Measurements from ENCODE around the gene ZBTB16.

The ZBTB16 gene

GRCh38 chr11:114263513-114264170 lies 204.1 kb downstream of the ZBTB16 start:
- TF ChIP-seq CTCF (conservative IDR thresholded peaks at IDR 0.05; ENCODE audit: low read depth, low read length), result no peak
- no peak overlapping the region for H3K4me3 ChIP-seq (ENCODE audit: low read depth, low read length)
- no peak for DNase-seq (ENCODE audit: low read depth)

DNA sequence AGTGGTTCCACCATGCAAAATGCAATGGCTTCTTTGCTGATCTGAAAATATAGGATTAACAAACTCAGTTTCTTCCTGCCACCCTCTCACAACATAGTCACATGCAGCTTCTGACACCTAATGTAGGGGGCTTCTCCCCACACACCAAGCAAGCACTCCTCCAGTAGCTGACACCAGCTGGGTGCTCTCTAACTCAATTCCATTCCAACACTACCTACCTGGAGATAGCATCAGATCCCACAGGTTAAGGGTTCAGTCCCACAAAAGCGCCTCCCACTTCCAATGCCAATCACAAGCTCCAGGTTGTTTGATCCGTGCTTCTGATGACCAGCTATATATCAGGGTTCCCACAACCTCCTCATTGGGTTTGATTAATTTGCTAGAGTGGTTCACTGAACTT lies 204.9 kb downstream of the ZBTB16 start:
- TF ChIP-seq CTCF (conservative IDR thresholded peaks at IDR 0.05; ENCODE audit: low read depth, low read length), result no peak
- no peak overlapping the region for H3K4me3 ChIP-seq (ENCODE audit: low read depth, low read length)
- no peak for DNase-seq (ENCODE audit: low read depth)

- DNase-seq (ENCODE audit: low read depth), result no peak
- no peak overlapping the region for H3K4me3 ChIP-seq (ENCODE audit: low read depth, low read length)
- TF ChIP-seq CTCF (conservative IDR thresholded peaks at IDR 0.05; ENCODE audit: low read depth, low read length), result no peak
Observed at GRCh38 chr11:114265122-114265878, 205.8 kb downstream of the ZBTB16 start.

DNA sequence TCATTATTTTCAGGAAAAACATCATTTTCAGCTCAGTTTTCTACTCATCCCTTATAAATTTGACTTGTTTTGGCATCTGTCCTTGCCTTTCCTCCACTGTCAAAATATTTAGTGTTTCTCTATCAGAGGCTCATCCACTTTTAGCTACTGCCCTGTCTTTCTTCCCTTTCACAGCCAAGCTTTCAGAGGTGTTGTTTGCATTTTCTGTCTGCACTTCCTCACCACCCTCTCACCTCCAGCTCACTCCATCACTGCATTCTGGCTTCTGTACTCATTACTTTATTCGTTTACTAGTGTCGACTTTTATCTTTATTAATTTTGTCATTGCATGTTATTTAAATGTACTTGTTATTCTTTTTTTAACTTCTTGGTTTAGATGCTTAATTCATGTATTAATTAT lies 210.0 kb downstream of the ZBTB16 start:
- H3K4me3 ChIP-seq (ENCODE audit: low read depth, low read length), result no peak overlapping the region
- DNase-seq (ENCODE audit: low read depth), result no peak
- TF ChIP-seq CTCF (conservative IDR thresholded peaks at IDR 0.05; ENCODE audit: low read depth, low read length), result no peak

DNA sequence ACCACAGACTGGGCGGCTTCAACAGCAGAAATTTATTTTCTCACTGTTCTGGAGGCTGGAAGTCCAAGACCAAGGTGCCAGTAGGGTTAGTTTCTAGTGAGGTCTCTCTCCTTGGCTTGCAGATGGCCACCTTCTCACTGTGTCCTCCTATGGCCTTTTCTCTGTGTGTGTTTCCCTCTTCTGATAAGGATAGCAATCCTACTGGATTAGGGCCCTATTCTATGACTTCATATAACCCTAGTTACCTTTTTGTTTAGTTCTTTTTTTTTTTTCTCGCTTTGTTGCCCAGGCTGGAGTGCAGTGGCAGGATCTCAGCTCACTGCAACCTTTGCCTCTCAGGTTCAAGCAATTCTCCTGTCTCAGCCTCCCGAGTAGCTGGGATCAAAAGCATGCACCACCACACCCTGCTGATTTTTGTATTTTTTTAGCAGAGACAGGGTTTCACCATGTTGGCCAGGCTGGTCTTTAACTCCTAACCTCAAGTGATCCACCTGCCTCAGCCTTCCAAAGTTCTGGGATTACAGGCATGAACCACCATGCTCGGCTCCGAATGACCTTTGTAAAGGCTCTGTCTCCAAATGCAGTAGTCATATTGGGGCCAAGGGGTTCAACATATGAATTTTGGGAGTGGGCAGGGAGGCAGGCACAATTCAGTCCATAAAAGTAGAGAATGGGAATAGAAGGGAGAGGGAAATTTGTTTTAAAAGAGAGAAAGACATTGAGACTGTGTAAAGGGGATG lies 211.2 kb downstream of the ZBTB16 start:
- no peak overlapping the region for H3K4me3 ChIP-seq (ENCODE audit: low read depth, low read length)
- TF ChIP-seq CTCF (conservative IDR thresholded peaks at IDR 0.05; ENCODE audit: low read depth, low read length), result no peak
- DNase-seq (ENCODE audit: low read depth), result no peak

- H3K4me3 ChIP-seq (ENCODE audit: low read depth, low read length), result no peak overlapping the region
- DNase-seq (ENCODE audit: low read depth), result no peak
- TF ChIP-seq CTCF (conservative IDR thresholded peaks at IDR 0.05; ENCODE audit: low read depth, low read length), result no peak
Observed at GRCh38 chr11:114271316-114271715, 211.8 kb downstream of the ZBTB16 start.
